H1 (cell line): ENCODE data around the gene RNF151. TPM values are rescaled to one million over a fixed set of nuclear protein-coding genes. Genes with fewer than 3 reads are reported as not detected.

ENCODE experiments used
- CTCF ChIA-PET: fragments of 300-600 bp; sonication (Branson Sonifier 250); formaldehyde crosslinking; loops from one replicate; lab custom pipeline; 2021; ENCODE audit not compliant: partially characterized antibody; lab: Charles Lee
- POLR2A ChIA-PET: fragments of 300-600 bp; sonication (Branson Sonifier 250); formaldehyde crosslinking; loops from one replicate; lab custom pipeline; 2021; ENCODE audit warnings: inconsistent platforms; ENCODE audit not compliant: partially characterized antibody; lab: Charles Lee
- DNase-seq, 2 experiments: peaks; one replicate each; pipeline versions ENCODE4 v3.0.0 to v3.0.0-alpha.2; 2010 to 2022; ENCODE audit warnings: low spot score in 2 of 2, low read depth in 1 of 2, mixed read lengths in 1 of 2
- FAIRE-seq: peaks from 2 replicates; lab custom pipeline; 2011; peaks lifted over from hg19 to GRCh38; lab: Jason Lieb, UNC
- H2AFZ ChIP-seq: 2 replicates; pipeline ENCODE4 v1.8.1; 2012; ENCODE audit warnings: low read length, inconsistent platforms
- H2AK5ac ChIP-seq: 2 replicates; pipeline ENCODE4 v1.6.1; 2013; ENCODE audit warnings: low read depth, low read length
- H2BK120ac ChIP-seq: replicated peaks from 2 replicates; pipeline ENCODE3; 2013; ENCODE audit warnings: low read depth, low read length, inconsistent platforms
- H2BK12ac ChIP-seq: 2 replicates; pipeline ENCODE4 v1.6.1; 2013; ENCODE audit warnings: low read depth, low read length
- H2BK15ac ChIP-seq: 2 replicates; pipeline ENCODE4 v1.6.1; 2013; ENCODE audit warnings: low read length
- H2BK20ac ChIP-seq: 2 replicates; pipeline ENCODE4 v1.6.1; 2013; ENCODE audit warnings: low read length
- H2BK5ac ChIP-seq: 2 replicates; pipeline ENCODE4 v1.6.1; 2013; ENCODE audit warnings: low read depth, low read length
- H3K14ac ChIP-seq: 2 replicates; pipeline ENCODE4 v1.6.1; 2013; ENCODE audit warnings: inconsistent platforms; ENCODE audit not compliant: insufficient read length
- H3K18ac ChIP-seq: 2 replicates; pipeline ENCODE4 v1.6.1; 2013; ENCODE audit warnings: low read length; ENCODE audit errors: extremely low read depth
- H3K23ac ChIP-seq: 2 replicates; pipeline ENCODE4 v1.6.1; 2013; ENCODE audit warnings: inconsistent platforms; ENCODE audit not compliant: insufficient read length
- H3K23me2 ChIP-seq: 2 replicates; pipeline ENCODE4 v1.6.1; 2013; ENCODE audit warnings: low read depth, low read length
- H3K27ac ChIP-seq: 2 replicates; pipeline ENCODE4 v1.6.1; 2011; ENCODE audit warnings: low read depth, low read length, inconsistent platforms
- H3K27me3 ChIP-seq, 4 experiments: replicated peaks in 1 of 4; 1 replicate in 1 of 4; 2 replicates in 3 of 4; pipeline versions ENCODE4 v1.6.1 to v1.8.1; 2011 to 2013; ENCODE audit warnings: low read length in 3 of 4, mild to moderate bottlenecking in 3 of 4, inconsistent platforms in 2 of 4, mixed read lengths in 2 of 4, moderate library complexity in 1 of 4; ENCODE audit not compliant: control insufficient read depth in 3 of 4, insufficient read depth in 3 of 4; ENCODE audit errors: extremely low read depth in 1 of 4
- H3K36me3 ChIP-seq, 4 experiments: 2 replicates each; pipeline versions ENCODE4 v1.6.1 to v1.8.1; 2011 to 2013; ENCODE audit warnings: mild to moderate bottlenecking in 4 of 4, low read length in 3 of 4, moderate library complexity in 2 of 4, control low read depth in 1 of 4, inconsistent platforms in 1 of 4; ENCODE audit not compliant: insufficient read depth in 4 of 4, control insufficient read depth in 2 of 4
- H3K4ac ChIP-seq: replicated peaks from 2 replicates; pipeline ENCODE3; 2013; ENCODE audit warnings: low read length, low read depth, mixed read lengths, inconsistent platforms; ENCODE audit not compliant: insufficient read length
- H3K4me1 ChIP-seq, 4 experiments: replicated peaks in 1 of 4; 1 replicate in 1 of 4; 2 replicates in 3 of 4; pipeline versions ENCODE4 v1.6.1 to v1.8.1; 2011 to 2013; ENCODE audit warnings: low read length in 3 of 4, inconsistent platforms in 2 of 4, mixed read lengths in 1 of 4; ENCODE audit not compliant: insufficient read depth in 4 of 4, control insufficient read depth in 3 of 4
- H3K4me2 ChIP-seq, 2 experiments: 2 replicates each; pipeline versions ENCODE4 v1.6.1 to v1.8.1; 2011 to 2013; ENCODE audit warnings: low read depth in 2 of 2, low read length in 2 of 2, control low read depth in 1 of 2, inconsistent platforms in 1 of 2, mild to moderate bottlenecking in 1 of 2; ENCODE audit not compliant: insufficient read depth in 1 of 2
- H3K4me3 ChIP-seq, 4 experiments: fragments of 200-600, 300-600 bp in 1 of 4; sonication (generic), shearing (Covaris generic), sonication (Bioruptor Twin) in 1 of 4; 2 replicates each; pipeline versions ENCODE4 v1.5.1 to v1.8.1; 2011 to 2016; ENCODE audit warnings: low read length in 4 of 4, low read depth in 3 of 4, control low read depth in 2 of 4, inconsistent platforms in 2 of 4, mild to moderate bottlenecking in 2 of 4, mixed read lengths in 1 of 4, moderate library complexity in 1 of 4; ENCODE audit not compliant: insufficient read depth in 2 of 4; ENCODE audit errors: extremely low read depth in 1 of 4
- H3K56ac ChIP-seq: replicated peaks from 2 replicates; pipeline ENCODE3; 2013; ENCODE audit warnings: low read depth, mild to moderate bottlenecking, mixed read lengths, low read length, inconsistent platforms; ENCODE audit not compliant: insufficient read length
- H3K79me1 ChIP-seq: 2 replicates; pipeline ENCODE4 v1.6.1; 2013; ENCODE audit warnings: low read depth, low read length, control low read depth
- H3K79me2 ChIP-seq, 2 experiments: 2 replicates each; pipeline versions ENCODE4 v1.6.1 to v1.8.1; 2012 to 2013; ENCODE audit warnings: low read length in 2 of 2, mild to moderate bottlenecking in 2 of 2, inconsistent platforms in 1 of 2; ENCODE audit not compliant: insufficient read depth in 2 of 2, control insufficient read depth in 1 of 2
- H3K9ac ChIP-seq, 4 experiments: replicated peaks in 1 of 4; 1 replicate in 1 of 4; 2 replicates in 3 of 4; pipeline versions ENCODE4 v1.6.1 to v1.8.1; 2011 to 2013; ENCODE audit warnings: low read depth in 3 of 4, low read length in 3 of 4, control low read depth in 2 of 4, mild to moderate bottlenecking in 2 of 4, moderate library complexity in 2 of 4, inconsistent platforms in 1 of 4; ENCODE audit errors: extremely low read depth in 1 of 4
- H3K9me3 ChIP-seq, 2 experiments: 2 replicates each; pipeline versions ENCODE4 v1.6.1 to v1.8.1; 2012 to 2013; ENCODE audit warnings: mild to moderate bottlenecking in 2 of 2, moderate library complexity in 2 of 2, control low read depth in 1 of 2, inconsistent platforms in 1 of 2, low read depth in 1 of 2, low read length in 1 of 2, mixed read lengths in 1 of 2; ENCODE audit not compliant: insufficient read depth in 2 of 2
- H4K20me1 ChIP-seq, 2 experiments: replicated peaks in 1 of 2; 2 replicates each; pipeline versions ENCODE3 to v1.8.1; 2011 to 2013; ENCODE audit warnings: inconsistent platforms in 2 of 2, low read length in 2 of 2, mild to moderate bottlenecking in 1 of 2; ENCODE audit not compliant: insufficient read depth in 2 of 2, control insufficient read depth in 1 of 2
- H4K5ac ChIP-seq: 2 replicates; pipeline ENCODE4 v1.6.1; 2013; ENCODE audit warnings: low read length, low read depth, mixed read lengths, inconsistent platforms; ENCODE audit not compliant: insufficient read length
- H4K8ac ChIP-seq: 2 replicates; pipeline ENCODE4 v1.8.0; 2013; ENCODE audit warnings: mild to moderate bottlenecking, moderate library complexity, low read length, inconsistent platforms; ENCODE audit not compliant: insufficient read depth; ENCODE audit errors: extremely low read depth
- H4K91ac ChIP-seq: replicated peaks from 2 replicates; pipeline ENCODE3; 2013; ENCODE audit warnings: low read length, mixed read lengths, inconsistent platforms; ENCODE audit not compliant: insufficient read length
- ATF3 ChIP-seq: IDR thresholded peaks from 2 replicates; pipeline ENCODE4 v1.6.1; 2011; ENCODE audit warnings: low read depth, mild to moderate bottlenecking, low read length; ENCODE audit not compliant: insufficient read depth
- KDM4A ChIP-seq: IDR thresholded peaks from one replicate; pipeline ENCODE4 v1.7.1; 2012; ENCODE audit warnings: low read depth, mild to moderate bottlenecking, moderate library complexity, low read length, inconsistent platforms; ENCODE audit not compliant: severe bottlenecking
- RBBP5 ChIP-seq: IDR thresholded peaks from 2 replicates; pipeline ENCODE4 v1.7.1; 2012; ENCODE audit warnings: low read depth, mild to moderate bottlenecking, inconsistent platforms, low read length, moderate library complexity, borderline replicate concordance
- SUZ12 ChIP-seq: fragments of 200-600 bp; sonication (generic); IDR thresholded peaks from 2 replicates; pipeline ENCODE4 v1.6.1; 2012; ENCODE audit warnings: mild to moderate bottlenecking, inconsistent platforms, low read length, moderate library complexity, mixed read lengths
- TAF1 ChIP-seq: IDR thresholded peaks from 2 replicates; pipeline ENCODE4 v1.6.1; 2011; ENCODE audit warnings: mild to moderate bottlenecking, low read depth, low read length
- WGBS, 2 experiments: shearing (Covaris generic) in 1 of 2; methylation state at CpG; one replicate each; pipeline versions ENCODE4 v1.1.6 to v1.1.7; 2013 to 2015; ENCODE audit warnings: low lambda C conversion rate in 2 of 2, mixed read lengths in 2 of 2, inconsistent platforms in 1 of 2, low coverage in 1 of 2, missing lambda C conversion rate in 1 of 2; ENCODE audit not compliant: insufficient replicate concordance in 2 of 2, insufficient coverage in 1 of 2, insufficient read length in 1 of 2; ENCODE audit errors: extremely low coverage in 1 of 2, missing lambda C conversion rate in 1 of 2; 5-methylcytosine and 5-hydroxymethylcytosine counted together
- polyA plus RNA-seq, 7 experiments: library from polyadenylated mRNA; depleted of rRNA in 3 of 7; stranded (reverse) in 5 of 7; unstranded in 2 of 7; fragments of >200 nt in 5 of 7; fragments of 200-250 nt in 2 of 7; gene quantifications; 1 replicate in 5 of 7; 2 replicates in 1 of 7; 4 replicates in 1 of 7; pipeline versions ENCODE4 v1.2.1 to v1.2.3, GENCODE V29; 2011 to 2013; ENCODE audit warnings: missing spikeins in 2 of 7, mixed read lengths in 2 of 7
- total RNA-seq: library from RNA; stranded (reverse); fragmentation: NEBNext Ultra II Directional; extraction: Animal tissue kit (Norgen Biotek cat#: 25700); gene quantifications from 2 replicates; pipeline ENCODE4 v1.2.1, GENCODE V29; 2021

RNF151 gene
- total and polyA plus RNA-seq, 2 of the 8 experiments (the other 6 are each of a cell fraction or from before 2014, with no cell fraction given): not detected

DNA sequence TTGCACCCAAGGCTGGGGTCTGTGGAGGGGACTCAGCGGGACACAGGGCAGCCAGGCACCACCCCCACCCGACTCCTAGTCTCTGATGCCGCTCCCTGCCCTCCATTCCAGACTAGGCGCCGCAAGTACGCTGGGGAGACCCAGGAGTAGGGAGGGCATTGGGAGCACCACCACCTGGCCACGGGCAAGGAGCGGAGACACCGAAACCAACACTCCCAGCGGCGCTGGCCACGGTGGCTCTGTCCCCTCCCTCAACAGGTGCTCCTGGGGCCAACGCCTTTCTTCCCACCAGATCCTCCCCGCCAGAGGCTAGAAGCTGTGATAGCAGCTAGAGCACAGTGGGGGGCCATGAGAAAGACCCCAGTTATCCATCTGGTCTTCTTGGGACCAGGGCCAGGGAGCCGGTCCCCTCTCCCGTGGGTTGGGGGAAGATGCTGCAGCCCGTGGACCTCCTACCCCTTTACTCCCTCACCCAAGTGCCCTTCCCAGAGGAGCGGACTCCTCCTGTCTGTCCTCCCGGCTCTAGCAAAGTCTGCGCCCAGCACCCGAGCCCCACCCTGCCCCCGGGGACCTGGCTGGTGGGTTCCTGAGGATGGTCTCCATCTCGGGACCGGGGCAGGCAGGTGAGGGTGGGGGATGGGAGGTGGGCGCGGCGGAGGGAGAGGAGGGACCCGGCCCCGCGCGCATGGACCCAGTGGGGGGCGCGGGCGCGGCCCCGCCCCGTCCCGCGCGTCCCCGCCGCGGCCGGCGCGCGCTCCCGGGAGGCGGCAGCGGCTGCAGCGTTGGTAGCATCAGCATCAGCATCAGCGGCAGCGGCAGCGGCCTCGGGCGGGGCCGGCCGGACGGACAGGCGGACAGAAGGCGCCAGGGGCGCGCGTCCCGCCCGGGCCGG lies 22.8 kb downstream of the RNF151 start, which contains the start of gene SYNGR3:
SYNGR3 (plus strand) TSS at position 762 of the 892 bp plus-strand sequence. CDS start 133 bp downstream, outside the sequence.
- peak within 1 kb of the TSS; percentile 11 for H4K91ac ChIP-seq
- peaks cover 2 to 5% (median 3%) of the 10 kb centered on the region in 4 experiments; a peak in 3 of 8 replicates for H3K36me3 ChIP-seq
- DNase-seq (peak in 1 of 2 experiments; percentile 72), FAIRE-seq (no peak)
- 0 out of 2 replicates have a peak, but pooled peaks have one; percentile 28 for TF ChIP-seq TAF1
- TF ChIP-seq RBBP5: no peak
- peak; percentile 25; the same call in 1 of the 2 replicates for TF ChIP-seq SUZ12
- no peak for TF ChIP-seq ATF3
- peak; percentile 39 for TF ChIP-seq KDM4A
- no peak within 1 kb of the TSS; the same call in 1 of the 2 replicates for H3K27ac ChIP-seq
- no peak within 1 kb of the TSS for H3K14ac ChIP-seq
- H2BK120ac ChIP-seq: no peak within 1 kb of the TSS
- H3K4ac ChIP-seq: peak within 1 kb of the TSS; percentile 5
- H2BK15ac ChIP-seq: peak within 1 kb of the TSS; percentile 81; the same call in 1 of the 2 replicates
- peaks cover 0 to 9% of the 10 kb centered on the region in 2 experiments; a peak in 1 of 4 replicates for H3K79me2 ChIP-seq
- H2AK5ac ChIP-seq: peak within 1 kb of the TSS; percentile 60; the same call in 1 of the 2 replicates
- no peak within 1 kb of the TSS for H2BK5ac ChIP-seq
- H2AFZ ChIP-seq: no peak within 1 kb of the TSS
- H4K20me1 ChIP-seq: peaks cover 7 to 10% of the 10 kb centered on the region in 2 experiments
- H3K9ac ChIP-seq: peak within 1 kb of the TSS in 3 of 4 experiments; percentile 0 to 8 (median 2); a peak in 2 of 7 replicates
- H3K79me1 ChIP-seq: no peaks in the 10 kb centered on the region
- WGBS, 2 experiments: 28% methylated on average over 15 of the region's 67 CpGs; no CpG with 5 or more reads in 1 of the 2 experiments
- peak within 1 kb of the TSS; percentile 53; the same call in 1 of the 2 replicates for H2BK12ac ChIP-seq
- H3K27me3 ChIP-seq: peaks cover 4 to 37% (median 24%) of the 10 kb centered on the region in 4 experiments
- H4K8ac ChIP-seq: peak within 1 kb of the TSS; percentile 62; the same call in 1 of the 2 replicates
- no peak within 1 kb of the TSS for H3K23ac ChIP-seq
- H3K4me1 ChIP-seq: peaks cover 0 to 34% (median 20%) of the 10 kb centered on the region in 4 experiments; a peak in 6 of 7 replicates
- no peak within 1 kb of the TSS for H4K5ac ChIP-seq
- H2BK20ac ChIP-seq: 0 out of 2 replicates have a peak within 1 kb of the TSS, but pooled peaks have one; percentile 61
- H3K23me2 ChIP-seq: peaks cover 26% of the 10 kb centered on the region; the same call in 1 of the 2 replicates
- CTCF ChIA-PET: interaction anchor here (0.5 to 6.8 kb wide), 2 partner anchors 15 to 666 kb away, joined by 3 to 55 read pairs; no protein-coding TSS in a partner anchor
- H3K4me2 ChIP-seq: peak within 1 kb of the TSS; percentile 83 to 96
- POLR2A ChIA-PET: interaction anchor here (0.7 to 28.2 kb wide), 9 partner anchors 9 to 166 kb away, joined by 3 to 736 read pairs (median 4); partner anchors contain the start of genes NDUFB10, NOXO1, RNF151 and RPS2
- peak within 1 kb of the TSS; percentile 36 to 77 (median 60) for H3K4me3 ChIP-seq
- H3K56ac ChIP-seq: no peak within 1 kb of the TSS
- peak within 1 kb of the TSS; percentile 51 for H3K18ac ChIP-seq
- no peaks in the 10 kb centered on the region for H3K9me3 ChIP-seq
